ENCODE results near the gene INO80B. TPM values are rescaled to one million over a fixed set of nuclear protein-coding genes. Genes with fewer than 3 reads are reported as not detected.

The INO80B gene
- polyA plus RNA-seq, 2 donors = 33.4 to 44.9 TPM

- WGBS, 2 donors = 0 to 1% methylated on average over 53 to 56 of the region's 56 CpGs
- no peaks in the 10 kb centered on the region for H3K9me3 ChIP-seq (ENCODE audit: control insufficient read depth in 2 of 2, insufficient read depth in 1 of 2, low read depth in 1 of 2, low read length in 1 of 2)
- H3K4me1 ChIP-seq (ENCODE audit: control insufficient read depth in 2 of 2, insufficient read depth in 2 of 2, low read length in 1 of 2) = peaks cover 0 to 11% of the 10 kb centered on the region in 2 donors
- H3K27me3 ChIP-seq (ENCODE audit: control insufficient read depth in 1 of 2, insufficient read depth in 2 of 2, low read length in 2 of 2) = no peaks in the 10 kb centered on the region
- H3K27ac ChIP-seq (ENCODE audit: low read depth in 2 of 2, low read length in 1 of 2) = peak within 1 kb of the TSS; percentile 99 to 100
- H3K36me3 ChIP-seq (ENCODE audit: control insufficient read depth in 2 of 2, insufficient read depth in 2 of 2, low read length in 1 of 2) = peaks cover 0 to 8% of the 10 kb centered on the region in 2 donors
- H3K4me3 ChIP-seq (ENCODE audit: low read depth in 1 of 2, low read length in 2 of 2) = peak within 1 kb of the TSS; percentile 92 to 94
Measured at GRCh38 chr2:74507145-74507925, 52.4 kb downstream of the INO80B start, which contains the start of gene PCGF1. PCGF1 (minus strand) TSS chr2:74507695; CDS start chr2:74507668, 27 bp downstream.

Other genes starting within 250 kb of the INO80B start
- gene SLC4A5, start 111.7 kb upstream of the INO80B start, polyA plus RNA-seq = under 1 TPM; 0.28 to 0.33 TPM
- 10 to 100 TPM; 60.8 to 83.3 TPM for gene DCTN1, start 74.8 kb upstream of the INO80B start, polyA plus RNA-seq
- under 1 TPM; 0.81 to 0.92 TPM for gene C2orf81, start 33.5 kb upstream of the INO80B start, polyA plus RNA-seq
- gene WDR54, start 33.4 kb upstream of the INO80B start, polyA plus RNA-seq = 1 to 10 TPM; 3.5 to 5.4 TPM
- gene RTKN, start 13.2 kb upstream of the INO80B start, polyA plus RNA-seq = 10 to 100 TPM; 20.2 to 20.8 TPM
- gene WBP1, start 3.4 kb downstream of the INO80B start, polyA plus RNA-seq = 10 to 100 TPM; 41.3 to 50.1 TPM
- 10 to 100 TPM; 21.3 to 26.8 TPM for gene MOGS, start 10.3 kb downstream of the INO80B start, polyA plus RNA-seq
- gene MRPL53, start 17.6 kb downstream of the INO80B start, polyA plus RNA-seq = 10 to 100 TPM; 60.6 to 72.3 TPM
- 10 to 100 TPM in 1 of 2 donors, 1 to 10 TPM in 1; 4.3 to 10.3 TPM for gene CCDC142, start 27.9 kb downstream of the INO80B start, polyA plus RNA-seq
- 10 to 100 TPM in 1 of 2 donors, 1 to 10 TPM in 1; 9.7 to 13.4 TPM for gene TTC31, start 28.0 kb downstream of the INO80B start, polyA plus RNA-seq
- gene LBX2, start 44.5 kb downstream of the INO80B start, polyA plus RNA-seq = under 1 TPM; 0.12 to 0.18 TPM
- 10 to 100 TPM; 16.1 to 18.2 TPM for gene PCGF1, start 52.6 kb downstream of the INO80B start, polyA plus RNA-seq
- gene TLX2, start 59.4 kb downstream of the INO80B start, polyA plus RNA-seq = under 1 TPM in 1 of 2 donors, not detected in 1; 0.01 TPM
- gene DQX1, start 71.1 kb downstream of the INO80B start, polyA plus RNA-seq = 1 to 10 TPM; 3.4 to 7.3 TPM
- gene AUP1, start 74.6 kb downstream of the INO80B start, polyA plus RNA-seq = 100 to 1,000 TPM; 116 to 186 TPM
- gene HTRA2, start 74.8 kb downstream of the INO80B start, polyA plus RNA-seq = 10 to 100 TPM; 15.8 to 21.0 TPM
- under 1 TPM; 0.71 to 0.79 TPM for gene LOXL3, start 98.9 kb downstream of the INO80B start, polyA plus RNA-seq
- 1 to 10 TPM; 1.6 to 2.5 TPM for gene DOK1, start 99.6 kb downstream of the INO80B start, polyA plus RNA-seq
- gene M1AP, start 193.2 kb downstream of the INO80B start, polyA plus RNA-seq = under 1 TPM; 0.04 to 0.10 TPM
- gene SEMA4F, start 199.2 kb downstream of the INO80B start, polyA plus RNA-seq = under 1 TPM; 0.55 to 0.59 TPM